ENCODE data around the gene SMAD6.
"Not testable (repeated sequence)": the region's sequence is repeated elsewhere in the genome, so short reads cannot be mapped to it uniquely, and the experiment has no call there.

SMAD6 gene

GRCh38 chr15:66677336-66677735, 24.7 kb upstream of the SMAD6 start:
- DNase-seq, result no peak

- DNase-seq, result no peak
These were observed 22.9 kb upstream of the SMAD6 start for GRCh38 chr15:66679061-66679656.

GRCh38 chr15:66679657-66680108, 22.4 kb upstream of the SMAD6 start:
- no peak for DNase-seq

- no peak for DNase-seq
These were observed 21.5 kb upstream of the SMAD6 start for GRCh38 chr15:66680502-66680901.

GRCh38 chr15:66681395-66681794, 20.6 kb upstream of the SMAD6 start:
- DNase-seq, result no peak

- DNase-seq, result no peak
These were observed 19.8 kb upstream of the SMAD6 start for GRCh38 chr15:66682246-66682645.

- no peak for DNase-seq
These were observed 19.2 kb upstream of the SMAD6 start for GRCh38 chr15:66682865-66683264.

GRCh38 chr15:66684136-66684681, 17.8 kb upstream of the SMAD6 start:
- no peak for DNase-seq

GRCh38 chr15:66685638-66686150, 16.3 kb upstream of the SMAD6 start:
- DNase-seq, result no peak

- not testable (repeated sequence) for DNase-seq
These were observed 11.1 kb upstream of the SMAD6 start for GRCh38 chr15:66690912-66691311.

- DNase-seq, result no peak
These were observed 10.3 kb upstream of the SMAD6 start for GRCh38 chr15:66691727-66692126.

- no peak for DNase-seq
These were observed 9.6 kb upstream of the SMAD6 start for GRCh38 chr15:66692391-66692790.

- DNase-seq, result no peak
These were observed 9.0 kb upstream of the SMAD6 start for GRCh38 chr15:66692808-66693596.

- DNase-seq, result no peak
These were observed 5.3 kb upstream of the SMAD6 start for GRCh38 chr15:66696770-66697169.

GRCh38 chr15:66698318-66698961, 3.6 kb upstream of the SMAD6 start:
- no peak for DNase-seq

- DNase-seq, result no peak
These were observed 3.1 kb upstream of the SMAD6 start for GRCh38 chr15:66698971-66699370.

GRCh38 chr15:66700412-66700801, 1.6 kb upstream of the SMAD6 start:
- no peak for DNase-seq

GRCh38 chr15:66700802-66701421, 1.1 kb upstream of the SMAD6 start:
- DNase-seq, result peak; percentile 80

- DNase-seq, result no peak
These were observed 508 bp upstream of the SMAD6 start for GRCh38 chr15:66701422-66702034.

GRCh38 chr15:66702787-66703539, 927 bp downstream of the SMAD6 start:
- no peak for DNase-seq

- no peak for DNase-seq
These were observed 1.5 kb downstream of the SMAD6 start for GRCh38 chr15:66703540-66703941.
